ENCODE measurements around the gene ST3GAL3. TPM values are rescaled to one million over a fixed set of nuclear protein-coding genes. Genes with fewer than 3 reads are reported as not detected.

Gene ST3GAL3
- polyA plus RNA-seq, 2 of the 4 experiments (the other 2 are of a cell fraction) = 2.5 to 4.0 TPM

GRCh38 chr1:43779805-43780403 lies 72.6 kb downstream of the ST3GAL3 start:
- no peak for DNase-seq (ENCODE audit: low read depth in 1 of 2, low spot score in 1 of 2)
- peaks cover 49% of the 10 kb centered on the region for H3K4me1 ChIP-seq
- FAIRE-seq = no peak
- POLR2A ChIA-PET = no interaction called here
- TF ChIP-seq ZNF302 (CRISPR knock-in tag; IDR thresholded peaks at IDR 0.05) (no peak), KDM1A (IDR thresholded peaks at IDR 0.05; ENCODE audit: low read depth) (no peak), JUN (IDR thresholded peaks at IDR 0.05) (no peak)
- no peak for ATAC-seq
- no peak overlapping the region for H3K27ac ChIP-seq
- H3K4me3 ChIP-seq = no peak overlapping the region
- H3K4me2 ChIP-seq = no peak overlapping the region
- H3K9me3 ChIP-seq = peaks cover 6% of the 10 kb centered on the region; the same call in 1 of the 3 replicates
- CTCF ChIA-PET = interaction anchor here (1.1 kb wide), 1 partner anchor 17 kb away, joined by 4 read pairs; no protein-coding TSS in a partner anchor
- WGBS (ENCODE audit: missing lambda C conversion rate) = 100% methylated on average over 1 of the region's 1 CpG

- peak overlapping the region; percentile 78 to 84; a peak in 4 of 6 replicates for H3K27ac ChIP-seq
- H3K9me3 ChIP-seq = peaks cover 6% of the 10 kb centered on the region; the same call in 1 of the 3 replicates
- ChIA-PET POLR2A (no interaction called here), CTCF (interaction anchor here (1.0 to 1.1 kb wide), 2 partner anchors 16 to 18 kb away, joined by 3 read pairs; no protein-coding TSS in a partner anchor)
- peaks cover 38% of the 10 kb centered on the region for H3K4me1 ChIP-seq
- no peak for DNase-seq (ENCODE audit: low read depth in 1 of 2, low spot score in 1 of 2)
- ATAC-seq = no peak
- TF ChIP-seq GATA3 (IDR thresholded peaks at IDR 0.05; ENCODE audit: borderline replicate concordance) (no peak), ESRRA (IDR thresholded peaks at IDR 0.05; ENCODE audit: borderline replicate concordance, low read length) (no peak), KDM5A (IDR thresholded peaks at IDR 0.05) (no peak), E2F6 (IDR thresholded peaks at IDR 0.05; ENCODE audit: borderline replicate concordance, low read depth) (no peak), PBX3 (IDR thresholded peaks at IDR 0.05) (no peak), NFE2L2 (conservative IDR thresholded peaks at IDR 0.05; ENCODE audit: low read length) (no peak), HOXB5 (CRISPR knock-in tag; IDR thresholded peaks at IDR 0.05) (no peak), USF2 (IDR thresholded peaks at IDR 0.05) (no peak), HOXA7 (CRISPR knock-in tag; IDR thresholded peaks at IDR 0.05) (no peak), SMC3 (IDR thresholded peaks at IDR 0.05) (no peak), NPAS2 (CRISPR knock-in tag; IDR thresholded peaks at IDR 0.05; ENCODE audit: borderline replicate concordance) (no peak), HEYL (CRISPR knock-in tag; IDR thresholded peaks at IDR 0.05) (no peak), HES2 (IDR thresholded peaks at IDR 0.05) (no peak), NR3C1 (IDR thresholded peaks at IDR 0.05) (no peak), JUN (IDR thresholded peaks at IDR 0.05) (no peak), ATOH8 (CRISPR knock-in tag; IDR thresholded peaks at IDR 0.05; ENCODE audit: low read depth) (no peak), RNF2 (IDR thresholded peaks at IDR 0.05; ENCODE audit: borderline replicate concordance, low read depth) (no peak), SREBF2 (IDR thresholded peaks at IDR 0.05) (no peak)
- H3K4me3 ChIP-seq = no peak overlapping the region
- no peak overlapping the region for H3K4me2 ChIP-seq
- FAIRE-seq = no peak
- WGBS (ENCODE audit: missing lambda C conversion rate) = 72% methylated on average over 2 of the region's 2 CpGs
Measured at GRCh38 chr1:43781574-43781973, 74.2 kb downstream of the ST3GAL3 start.
